ENCODE measurements around the gene RAB3B.

Gene RAB3B

DNA sequence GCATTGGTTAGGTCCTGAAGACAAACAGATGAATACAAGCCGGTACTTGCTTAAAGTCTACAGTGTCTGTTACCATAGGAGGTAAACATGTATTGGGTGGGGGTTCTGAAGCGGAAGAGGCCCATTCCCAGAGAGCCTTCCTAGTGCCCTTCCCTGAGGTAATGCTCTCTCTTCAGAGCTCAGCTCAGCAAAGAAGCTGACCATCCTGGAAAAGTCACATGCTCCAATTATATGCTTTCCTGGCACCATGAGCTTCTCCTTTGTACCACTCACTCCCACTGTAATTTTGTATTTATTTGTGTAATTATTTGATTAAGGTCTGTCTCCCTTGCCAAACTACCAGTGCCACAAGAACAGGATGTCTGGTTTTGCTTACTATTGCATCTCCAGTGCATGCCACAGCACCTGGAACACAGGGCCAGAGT lies 42.0 kb downstream of the RAB3B start:
- no peak for DNase-seq (ENCODE audit: low read depth)
- no peak overlapping the region for H3K4me3 ChIP-seq (ENCODE audit: low read depth, low read length)
- no peak for TF ChIP-seq CTCF (IDR thresholded peaks at IDR 0.05; ENCODE audit: insufficient read depth, low read depth, low read length, missing control alignments)

- H3K4me3 ChIP-seq (ENCODE audit: low read depth, low read length): no peak overlapping the region
- DNase-seq (ENCODE audit: low read depth): no peak
- no peak for TF ChIP-seq CTCF (IDR thresholded peaks at IDR 0.05; ENCODE audit: insufficient read depth, low read depth, low read length, missing control alignments)
Measured at GRCh38 chr1:51946300-51946699, 44.2 kb downstream of the RAB3B start.

DNA sequence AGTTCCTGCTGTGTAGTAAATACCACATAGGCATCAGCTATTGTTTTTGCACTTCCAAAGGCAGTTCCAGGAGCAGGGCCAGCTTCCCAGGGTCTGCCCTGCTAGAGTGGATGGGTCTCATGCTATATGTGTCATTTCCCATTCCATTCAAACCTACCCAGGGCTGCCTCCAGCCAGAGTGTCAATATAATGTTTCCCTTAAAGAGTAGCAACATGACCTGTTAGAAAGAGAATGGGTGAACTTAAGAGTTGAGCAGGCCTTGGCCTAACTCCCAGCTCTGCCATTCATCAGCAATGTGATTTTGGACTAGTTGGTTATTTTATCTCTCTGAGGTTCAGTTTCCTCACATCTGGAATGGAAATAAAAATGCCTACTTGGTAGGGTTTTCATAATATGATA lies 44.9 kb downstream of the RAB3B start:
- DNase-seq (ENCODE audit: low read depth): no peak
- no peak overlapping the region for H3K4me3 ChIP-seq (ENCODE audit: low read depth, low read length)
- no peak for TF ChIP-seq CTCF (IDR thresholded peaks at IDR 0.05; ENCODE audit: insufficient read depth, low read depth, low read length, missing control alignments)

GRCh38 chr1:51942281-51942680 lies 48.2 kb downstream of the RAB3B start:
- DNase-seq (ENCODE audit: low read depth): no peak
- no peak overlapping the region for H3K4me3 ChIP-seq (ENCODE audit: low read depth, low read length)
- TF ChIP-seq CTCF (IDR thresholded peaks at IDR 0.05; ENCODE audit: insufficient read depth, low read depth, low read length, missing control alignments): no peak

- no peak for TF ChIP-seq CTCF (IDR thresholded peaks at IDR 0.05; ENCODE audit: insufficient read depth, low read depth, low read length, missing control alignments)
- DNase-seq (ENCODE audit: low read depth): no peak
- H3K4me3 ChIP-seq (ENCODE audit: low read depth, low read length): no peak overlapping the region
Measured at GRCh38 chr1:51941528-51941927, 49.0 kb downstream of the RAB3B start.

GRCh38 chr1:51937112-51937511 lies 53.4 kb downstream of the RAB3B start:
- TF ChIP-seq CTCF (IDR thresholded peaks at IDR 0.05; ENCODE audit: insufficient read depth, low read depth, low read length, missing control alignments): no peak
- H3K4me3 ChIP-seq (ENCODE audit: low read depth, low read length): no peak overlapping the region
- no peak for DNase-seq (ENCODE audit: low read depth)

- TF ChIP-seq CTCF (IDR thresholded peaks at IDR 0.05; ENCODE audit: insufficient read depth, low read depth, low read length, missing control alignments): no peak
- no peak overlapping the region for H3K4me3 ChIP-seq (ENCODE audit: low read depth, low read length)
- no peak for DNase-seq (ENCODE audit: low read depth)
Measured at GRCh38 chr1:51936531-51936930, 54.0 kb downstream of the RAB3B start.

All from GM12865 (cell line).